NCI-H774 (cell line): ENCODE measurements around the gene RPL18.
"Not testable (repeated sequence)": the region's sequence is repeated elsewhere in the genome, so short reads cannot be mapped to it uniquely, and the experiment has no call there.

Experiments used
- DNase-seq: peaks from one replicate; lab custom pipeline; 2025; lab: John Stamatoyannopoulos, UW

RPL18 gene

GRCh38 chr19:48618916-48619691, at the start of gene RPL18, which contains the start of gene SPHK2:
Gene RPL18, minus strand, starts transcription at chr19:48619178. Its CDS starts 35 bp downstream, at chr19:48619143.
Gene SPHK2, plus strand, starts transcription at chr19:48619506. Its CDS starts 1,009 bp downstream, at chr19:48620515.
- DNase-seq = peak; percentile 99

DNA sequence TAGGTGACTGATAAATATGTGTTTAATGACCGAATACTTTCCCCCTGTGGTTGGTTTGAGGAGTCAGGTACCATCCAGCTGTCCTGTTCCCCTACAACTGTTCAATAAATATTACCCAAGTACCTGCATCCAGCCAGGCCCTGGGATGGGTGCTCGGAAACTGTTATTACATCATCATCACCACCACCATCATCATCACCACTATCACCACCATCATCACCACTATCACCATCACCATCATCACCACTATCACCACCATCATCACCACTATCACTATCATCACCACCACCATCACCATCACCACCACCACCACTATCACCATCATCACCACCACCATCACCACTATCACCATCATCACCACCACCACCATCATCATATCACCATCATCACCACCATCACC, 49.8 kb upstream of the RPL18 start:
- no peak for DNase-seq

GRCh38 chr19:48668332-48668731, 49.4 kb upstream of the RPL18 start:
- no peak for DNase-seq

- no peak for DNase-seq
Observed at GRCh38 chr19:48665786-48666185, 46.8 kb upstream of the RPL18 start.

DNA sequence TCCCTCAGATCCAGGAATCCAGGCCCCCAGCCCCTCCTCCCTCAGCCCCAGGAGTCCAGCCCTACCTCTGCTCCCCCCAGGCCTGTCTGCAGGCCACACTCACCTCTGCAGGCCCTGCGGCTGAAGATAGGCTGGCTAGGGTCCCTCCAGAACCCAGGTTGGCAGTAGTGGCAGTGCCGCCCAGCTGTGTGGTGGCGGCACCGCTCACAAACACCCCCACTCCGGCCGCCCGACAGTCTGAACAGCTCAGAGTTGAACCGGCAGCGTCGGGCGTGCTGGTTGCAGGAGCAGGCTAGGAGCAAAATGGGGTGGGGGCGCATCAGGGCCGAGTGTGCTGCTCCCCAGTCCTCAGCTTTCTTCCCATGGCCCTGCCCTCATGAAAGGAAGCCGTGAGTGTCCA, 45.5 kb upstream of the RPL18 start:
- no peak for DNase-seq

DNA sequence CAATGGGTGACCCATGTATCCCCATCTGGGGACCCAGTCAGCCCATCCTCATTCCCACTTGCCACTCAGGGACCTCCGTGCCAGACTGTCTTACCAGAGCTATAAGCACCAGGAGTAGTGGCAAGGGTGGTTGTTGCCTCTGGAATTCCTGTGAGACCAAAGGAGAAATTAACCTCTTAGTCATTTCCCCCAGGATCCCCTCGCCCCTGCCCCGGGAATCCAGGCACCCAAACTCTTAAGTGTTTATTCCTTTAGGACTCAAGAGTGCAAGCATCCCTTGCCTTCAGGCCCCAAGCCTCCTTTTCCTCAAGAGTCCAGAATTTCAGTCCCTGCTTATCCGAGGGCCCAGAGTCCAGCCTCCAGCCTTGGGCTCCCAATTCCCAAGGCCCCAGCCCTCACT, 44.7 kb upstream of the RPL18 start:
- DNase-seq = no peak

GRCh38 chr19:48661711-48662090, 42.7 kb upstream of the RPL18 start:
- no peak for DNase-seq

DNA sequence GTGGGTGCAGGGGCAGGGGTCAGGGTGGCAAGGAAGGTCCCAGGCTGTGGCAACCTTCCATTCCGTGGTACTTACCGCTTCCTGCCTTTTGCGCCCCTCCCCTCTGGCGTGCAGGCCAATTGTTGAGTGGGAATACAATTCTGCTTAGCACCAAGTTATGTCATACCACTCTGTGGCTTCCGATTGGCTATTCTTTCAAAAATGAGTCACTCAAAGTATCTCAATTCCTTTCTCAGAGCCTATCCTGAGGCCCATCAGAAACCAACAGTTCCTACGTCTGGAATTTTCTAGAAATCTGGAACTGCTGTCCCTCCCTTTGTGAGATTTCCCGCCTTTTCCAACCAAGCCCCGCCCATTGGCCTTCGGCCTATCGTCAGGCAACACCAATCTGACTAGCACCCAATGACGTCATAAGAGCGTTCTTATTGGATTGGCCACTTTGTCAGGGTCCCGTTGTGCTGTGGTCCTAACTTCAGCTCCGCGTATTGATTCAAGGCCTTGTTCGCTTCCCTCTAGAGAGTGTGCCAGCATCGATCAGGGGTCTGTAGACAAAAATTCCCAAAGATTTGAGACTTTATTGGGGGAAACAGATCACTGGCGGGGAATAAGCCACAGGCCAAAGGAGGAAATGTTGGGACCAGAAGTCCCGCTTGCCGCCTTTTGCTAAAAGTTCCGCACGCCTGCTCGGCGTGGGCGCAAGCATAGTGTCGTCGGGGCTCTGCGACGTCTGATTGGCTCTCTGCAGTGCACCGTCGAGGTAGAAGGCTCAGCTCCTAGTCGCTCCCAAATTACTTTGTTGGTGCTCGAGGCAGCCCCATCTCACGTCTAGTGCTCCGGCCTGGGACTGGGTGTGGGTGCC, 42.1 kb upstream of the RPL18 start:
- peak; percentile 83 for DNase-seq

- peak; percentile 31 for DNase-seq
Observed at GRCh38 chr19:48659768-48660167, 40.8 kb upstream of the RPL18 start.

- DNase-seq = no peak
Observed at GRCh38 chr19:48658483-48658882, 39.5 kb upstream of the RPL18 start.

DNA sequence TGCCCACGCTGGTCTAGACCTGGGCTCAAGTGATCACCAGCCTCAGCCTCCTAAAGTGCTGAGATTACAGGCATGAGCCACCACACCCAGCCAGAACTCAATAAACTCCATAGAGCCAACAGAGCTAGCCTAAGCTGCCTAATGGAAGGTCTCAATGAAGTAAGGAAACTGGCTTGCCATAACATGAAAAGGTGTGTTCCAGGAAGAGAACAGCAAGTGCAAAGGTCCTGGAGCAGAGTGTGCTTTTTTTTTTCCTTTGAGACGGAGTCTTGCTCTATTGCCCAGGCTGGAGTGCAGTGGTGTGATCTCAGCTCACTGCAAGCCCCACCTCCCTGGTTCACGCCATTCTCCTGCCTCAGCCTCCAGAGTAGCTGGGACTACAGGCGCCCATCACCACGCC, 38.9 kb upstream of the RPL18 start:
- not testable (repeated sequence) for DNase-seq

DNA sequence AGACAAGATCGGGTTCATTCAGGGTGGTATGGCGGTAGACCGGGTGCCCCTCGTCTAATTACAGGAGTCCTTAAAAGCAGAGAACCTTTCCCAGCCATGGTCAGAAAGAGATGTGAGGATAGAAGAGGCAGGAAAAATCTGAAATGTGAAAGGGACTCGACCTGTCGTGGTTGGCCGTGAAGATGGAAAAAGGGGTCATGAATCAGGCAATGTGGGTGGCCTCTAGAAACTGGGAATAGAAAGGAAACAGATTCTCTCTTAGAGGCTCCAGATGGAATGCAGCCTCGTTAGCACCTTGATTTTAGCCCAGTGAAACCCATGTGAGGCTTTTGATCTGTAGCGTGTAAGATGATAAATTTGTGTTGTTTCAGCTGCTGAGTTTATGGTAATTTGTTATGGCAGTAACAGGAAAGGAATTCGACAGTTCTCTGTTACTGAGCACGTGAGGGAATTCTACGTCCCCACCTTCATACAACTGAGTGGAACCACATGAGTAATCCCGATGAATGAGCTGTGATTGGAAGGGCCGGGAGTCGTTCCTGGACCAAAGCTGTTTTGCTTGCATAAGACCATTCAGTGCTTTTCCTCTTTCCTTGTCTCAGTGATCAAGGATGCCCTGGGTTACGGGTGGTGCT, 38.0 kb upstream of the RPL18 start:
- DNase-seq = peak; percentile 19

DNA sequence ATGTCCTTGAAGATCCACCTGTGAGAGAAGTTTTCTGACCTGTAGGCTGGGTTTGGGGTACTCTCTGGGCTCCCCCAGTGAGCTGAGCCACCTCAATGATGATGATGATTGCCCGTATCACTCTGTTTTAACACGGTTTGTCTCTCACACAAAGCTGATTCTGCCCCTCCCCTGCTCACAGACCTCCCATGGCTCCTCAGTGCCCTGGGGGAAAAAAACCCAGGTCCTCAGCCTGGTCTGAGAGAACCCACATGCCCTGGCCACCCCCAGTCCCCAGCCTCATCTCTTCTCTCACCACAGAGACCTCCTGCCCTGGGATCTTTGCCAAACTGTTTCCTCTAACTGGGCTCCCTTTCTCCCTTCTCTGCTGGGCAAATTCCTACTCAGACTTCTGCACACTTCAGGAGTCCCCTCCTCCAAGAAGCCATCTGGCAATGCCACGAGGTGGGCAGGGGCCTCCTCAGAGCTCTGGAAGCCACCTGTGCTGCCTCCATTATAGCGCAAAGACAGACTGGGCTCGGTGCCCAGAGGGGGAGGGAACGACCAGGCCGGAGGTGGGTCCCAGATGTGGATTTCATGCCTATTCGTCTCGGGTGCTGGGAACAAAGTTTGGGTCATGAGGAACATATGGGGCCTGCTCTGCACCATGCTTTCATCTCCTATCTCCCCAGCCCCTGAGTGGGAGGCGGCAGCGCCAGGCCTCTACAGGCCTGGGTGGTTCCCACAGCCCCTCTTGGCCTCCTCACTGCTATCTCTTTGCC, 35.5 kb upstream of the RPL18 start:
- DNase-seq = peak; percentile 13

DNA sequence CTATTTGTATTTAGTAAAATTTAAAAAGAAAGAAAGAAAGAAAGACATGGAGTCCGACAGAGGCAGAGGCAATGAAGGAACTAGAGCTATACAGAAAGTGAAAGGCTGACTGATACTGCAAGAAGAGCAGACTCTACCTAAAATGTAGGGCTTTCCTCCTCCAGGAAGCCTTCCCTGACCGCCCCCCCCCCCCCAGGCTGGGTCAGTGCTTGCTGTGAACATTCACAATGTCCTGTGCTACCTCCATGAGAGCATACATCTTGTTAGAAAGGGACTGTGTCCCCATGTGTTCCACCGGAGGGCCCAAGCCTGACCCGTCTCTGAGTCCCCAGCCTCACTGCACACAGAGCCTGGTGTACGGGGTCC, 32.7 kb upstream of the RPL18 start:
- no peak for DNase-seq

- no peak for DNase-seq
Observed at GRCh38 chr19:48650974-48651682, 32.1 kb upstream of the RPL18 start.

DNA sequence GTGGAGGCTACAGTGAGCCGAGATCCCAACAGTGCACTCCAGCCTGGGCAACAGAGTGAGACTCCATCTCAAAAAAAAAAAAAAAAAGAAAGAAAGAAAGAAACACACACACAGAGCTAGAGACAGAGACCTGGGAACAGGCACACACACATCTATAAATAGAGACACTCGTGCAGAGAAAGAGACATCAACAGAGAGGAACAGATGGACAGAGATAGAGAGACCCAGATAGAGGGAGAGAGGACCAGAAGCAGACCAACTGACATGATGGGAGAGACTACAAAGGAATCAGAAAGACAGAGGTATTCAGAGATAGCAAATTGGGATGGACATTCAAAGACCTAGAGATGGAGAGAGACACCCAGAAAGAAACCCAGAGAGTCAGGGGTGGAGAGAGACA, 29.2 kb upstream of the RPL18 start:
- DNase-seq = no peak

DNA sequence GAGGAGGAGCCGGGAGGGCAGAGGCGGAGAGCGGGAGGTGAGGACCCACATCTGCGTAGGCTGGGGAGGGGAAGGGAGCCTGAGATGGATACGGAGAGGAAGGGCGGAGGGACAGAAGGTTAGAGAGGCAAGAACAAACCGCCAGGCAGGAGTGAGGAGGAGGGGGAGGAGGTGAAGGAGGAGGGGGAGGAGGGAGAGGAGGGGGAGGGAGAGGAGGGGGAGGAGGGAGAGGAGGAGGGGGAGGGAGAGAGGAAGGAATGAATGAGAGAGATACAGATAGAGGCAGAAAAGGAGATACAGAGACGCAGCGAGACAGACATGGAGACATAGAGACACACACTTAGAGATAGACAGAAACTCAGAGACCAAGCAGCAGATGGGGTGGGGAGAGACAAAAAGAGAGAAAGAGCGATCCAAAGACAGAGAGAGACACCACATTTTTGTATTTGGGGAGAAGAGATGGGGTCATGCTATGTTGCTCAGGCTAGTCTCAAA, 27.8 kb upstream of the RPL18 start:
- no peak for DNase-seq

GRCh38 chr19:48646001-48646721, 27.2 kb upstream of the RPL18 start, which contains the start of gene CA11:
Gene CA11, minus strand, starts transcription at chr19:48646187. Its CDS starts 555 bp downstream, at chr19:48645632.
- DNase-seq = peak; percentile 86

DNA sequence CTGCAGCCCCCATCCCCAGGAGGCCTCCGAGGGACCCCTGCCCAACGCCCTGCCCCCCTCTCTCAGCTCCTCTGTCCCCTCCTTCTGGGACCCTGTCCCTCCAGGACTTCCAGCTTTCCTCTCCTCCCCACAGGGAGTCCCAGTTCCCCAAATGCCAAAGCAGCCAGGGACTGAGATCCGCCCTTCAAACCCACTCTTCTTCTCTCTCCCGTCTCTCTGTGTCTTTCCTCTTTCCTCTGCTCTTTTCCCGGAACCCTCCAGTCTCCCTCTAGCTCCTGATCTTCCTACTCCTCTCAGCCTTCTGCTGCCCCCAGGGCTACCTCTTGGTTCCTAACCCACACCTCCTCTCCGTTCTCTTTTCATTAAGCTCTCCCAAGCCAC, 26.6 kb upstream of the RPL18 start:
- DNase-seq = no peak
